Measurements from ENCODE around the gene SIRPB1.
"Not testable (repeated sequence)": the region's sequence is repeated elsewhere in the genome, so short reads cannot be mapped to it uniquely, and the experiment has no call there.

The SIRPB1 gene

DNA sequence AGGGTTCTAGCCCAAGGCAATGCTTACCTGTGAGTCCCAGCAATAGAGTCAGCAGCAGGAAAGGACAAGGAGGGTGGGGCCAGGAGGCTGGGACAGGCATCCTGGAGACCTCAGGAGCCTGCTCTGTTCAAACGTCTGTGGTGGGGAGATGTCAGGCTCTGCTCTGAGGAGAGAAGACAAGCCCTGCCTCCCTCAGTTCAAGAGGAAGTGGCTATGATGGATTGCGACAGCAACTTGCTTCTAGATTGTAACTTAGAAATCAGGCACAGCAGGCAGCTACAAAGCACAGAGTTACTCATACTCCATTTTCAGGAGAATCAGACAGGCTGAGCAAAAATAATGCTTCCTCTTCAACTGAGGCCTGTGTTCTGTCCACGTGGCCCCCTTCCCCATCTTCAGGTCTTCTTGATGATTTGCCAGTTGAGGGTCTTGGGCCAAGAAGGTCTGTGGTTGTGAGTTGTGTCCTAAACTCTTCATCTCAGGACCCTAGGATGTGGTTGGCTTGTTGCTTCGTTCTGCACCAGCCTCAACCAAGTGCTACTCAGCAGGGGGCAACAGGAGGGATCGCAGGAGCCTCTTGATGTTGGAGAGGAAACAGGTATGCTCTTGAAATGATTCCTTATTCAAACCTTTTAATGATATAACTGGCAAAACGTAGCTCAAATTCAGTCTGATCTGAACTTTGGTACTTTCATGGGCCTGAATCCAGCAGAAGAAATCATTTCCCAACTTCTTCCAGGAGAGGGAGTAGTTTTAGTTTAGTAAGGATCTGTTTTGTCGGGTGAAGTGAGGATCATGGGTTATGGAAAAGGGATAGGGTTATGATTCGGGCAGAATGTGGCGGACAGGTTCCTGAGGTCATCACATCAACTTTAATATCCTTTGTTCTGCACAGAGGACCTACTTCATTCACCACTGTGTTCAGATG lies 31.0 kb downstream of the SIRPB1 start:
- no peak for DNase-seq

DNA sequence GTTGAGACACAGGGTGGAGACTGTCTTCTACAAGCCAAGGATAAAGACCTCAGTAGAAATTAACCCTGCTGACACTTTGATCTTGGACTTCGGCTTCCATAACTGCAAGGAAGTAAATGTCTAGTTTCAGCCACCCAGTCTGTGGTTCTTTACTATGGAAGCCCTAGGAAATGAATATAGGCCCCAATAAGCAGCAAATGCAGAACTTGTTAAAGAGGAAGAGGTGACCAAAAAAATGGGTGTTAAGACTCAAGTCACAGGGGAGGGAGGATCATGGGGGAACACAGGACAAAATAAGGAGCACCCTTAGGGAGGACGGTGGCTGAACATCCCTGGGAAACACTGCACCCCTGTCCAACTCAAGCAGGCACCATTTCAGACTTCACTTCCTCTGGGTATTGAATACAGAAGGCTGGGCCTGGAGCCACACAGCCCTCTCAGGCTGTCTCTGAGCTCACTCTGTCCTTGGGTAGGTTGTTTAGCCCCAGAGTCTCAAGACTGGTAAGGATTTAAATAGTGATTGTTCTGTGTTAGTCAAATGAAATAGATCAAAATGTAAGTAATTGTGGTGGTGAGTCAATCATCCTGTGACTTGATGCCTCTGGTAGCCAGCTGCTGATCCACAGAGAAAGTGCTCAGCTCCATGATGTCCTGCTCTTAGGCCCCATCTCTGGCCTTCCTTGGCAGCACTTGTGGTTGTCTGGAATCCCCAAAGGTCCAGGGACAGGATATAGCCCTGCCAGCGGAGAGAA lies 31.9 kb downstream of the SIRPB1 start:
- DNase-seq = no peak

DNA sequence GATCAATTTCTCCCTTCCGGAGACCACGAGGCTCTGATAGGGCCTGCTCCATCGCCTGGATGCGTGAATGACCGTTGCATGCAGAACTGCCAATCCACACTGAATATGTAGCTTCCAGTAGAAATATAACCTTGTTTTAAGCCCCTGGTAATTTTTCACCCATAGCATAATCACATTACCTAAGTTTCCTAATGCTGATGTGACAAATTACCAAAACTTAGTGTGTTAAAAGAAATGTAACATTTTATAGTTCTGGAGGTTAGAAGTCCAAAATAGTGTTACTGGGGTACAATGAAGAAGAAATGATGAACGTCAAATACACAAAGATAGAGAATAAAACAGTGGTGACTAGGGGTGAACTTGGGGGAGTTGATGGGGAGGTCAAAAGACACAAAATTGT lies 40.3 kb downstream of the SIRPB1 start:
- DNase-seq = no peak

DNA sequence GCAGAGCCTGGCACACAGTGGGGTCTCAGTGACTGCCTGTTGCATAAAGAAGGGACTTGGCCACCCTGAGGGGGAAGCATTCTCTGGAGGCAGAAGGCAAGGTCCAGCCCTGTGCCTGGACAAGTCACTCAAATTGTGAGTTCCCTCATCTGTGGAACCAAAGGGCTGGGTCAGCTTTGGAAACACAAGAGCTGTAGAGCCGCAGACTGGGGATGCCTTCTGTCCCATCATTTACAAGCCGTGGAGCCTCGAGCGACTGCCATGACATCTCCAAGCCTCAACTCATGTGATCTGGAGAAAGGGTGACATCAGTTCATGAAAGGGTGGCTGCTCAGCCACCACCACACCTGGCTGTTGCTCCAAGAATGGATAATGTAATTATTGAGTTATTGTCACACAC lies 41.9 kb downstream of the SIRPB1 start:
- DNase-seq = no peak

DNA sequence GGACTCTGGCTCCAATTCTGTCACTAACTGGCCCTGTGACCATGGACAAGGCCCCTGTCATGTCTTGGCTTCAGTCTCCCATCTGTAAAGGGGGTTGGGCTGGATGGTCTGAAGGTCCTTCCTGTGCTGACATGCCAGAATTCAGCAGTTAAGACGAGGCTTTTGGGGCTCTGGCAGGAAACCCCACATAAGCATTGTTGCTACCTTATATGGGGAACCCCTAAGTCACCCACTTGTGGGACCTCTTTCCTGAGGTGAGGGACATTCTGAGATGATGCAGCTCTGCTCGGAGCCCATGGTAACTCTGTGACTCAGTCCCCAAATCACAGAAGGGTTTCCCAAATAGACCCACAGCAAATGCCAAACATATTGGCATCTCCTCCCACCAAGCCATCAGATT lies 42.5 kb downstream of the SIRPB1 start:
- not testable (repeated sequence) for DNase-seq

DNA sequence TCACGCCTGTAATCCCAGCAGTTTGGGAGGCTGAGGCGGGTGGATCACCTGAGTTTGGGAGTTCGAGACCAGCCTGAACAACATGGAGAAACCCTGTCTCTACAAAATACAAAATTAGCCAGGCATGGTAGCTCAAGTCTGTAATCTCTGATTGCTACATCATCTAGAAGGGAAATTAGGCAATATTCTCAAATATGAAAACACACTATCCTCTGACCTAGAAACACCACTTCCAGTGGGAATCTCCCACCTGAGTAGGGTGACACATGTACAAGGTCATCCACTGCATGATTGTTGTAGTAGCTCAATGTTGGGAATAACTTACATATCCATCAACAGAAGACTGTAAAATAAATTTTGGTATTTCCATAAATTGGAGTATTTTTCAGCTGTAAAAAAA lies 43.2 kb downstream of the SIRPB1 start:
- peak; percentile 38 for DNase-seq

DNA sequence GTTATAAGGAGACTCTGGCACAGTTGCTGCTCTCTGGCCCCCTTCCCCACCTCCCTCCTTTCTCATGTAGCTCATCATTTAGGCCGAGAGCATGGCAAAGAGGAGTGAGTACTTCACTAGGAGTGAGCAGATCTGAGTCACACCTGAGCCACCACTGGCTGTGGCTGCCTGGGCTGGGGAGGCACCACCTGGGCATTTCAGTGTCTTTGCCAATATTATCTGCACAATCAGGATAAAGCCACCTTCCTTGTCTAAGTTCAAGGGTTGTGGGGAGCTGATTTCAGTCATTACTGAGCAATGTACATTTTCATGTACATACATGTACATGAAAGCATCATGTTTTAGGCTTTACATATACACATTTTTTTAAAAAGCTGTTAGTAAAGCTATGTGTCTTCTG lies 43.8 kb downstream of the SIRPB1 start:
- not testable (repeated sequence) for DNase-seq

DNA sequence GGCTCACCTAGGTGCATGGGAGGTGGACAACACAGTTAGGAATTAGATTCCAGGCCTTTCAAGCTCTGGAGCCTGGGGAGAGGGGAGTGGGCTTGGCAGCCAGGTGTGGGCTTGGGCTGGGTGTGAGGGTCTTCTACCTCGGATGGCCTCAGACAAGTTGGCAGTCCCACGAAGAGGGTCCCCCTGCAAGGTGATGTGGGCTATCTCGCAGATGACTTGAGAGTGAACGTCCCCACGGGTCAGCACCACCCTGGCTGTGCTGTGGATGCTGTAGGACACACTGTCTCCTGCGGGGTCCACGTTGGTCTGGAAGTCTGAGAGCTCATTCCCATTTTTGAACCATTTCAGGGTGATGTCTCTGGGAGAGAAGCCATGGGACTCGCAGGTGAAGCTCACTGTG lies 48.2 kb downstream of the SIRPB1 start:
- DNase-seq = not testable (repeated sequence)
